ENCODE results near the gene BARX1. TPM values are rescaled to one million over a fixed set of nuclear protein-coding genes. Genes with fewer than 3 reads are reported as not detected.

The BARX1 gene
- total RNA-seq, 6 experiments from 2014 or later = not detected

GRCh38 chr9:93906195-93906880 is 48.8 kb downstream of the BARX1 start:
- no peak for TF ChIP-seq POLR2A (IDR thresholded peaks at IDR 0.05)
- TF ChIP-seq CTCF (IDR thresholded peaks at IDR 0.05) = no peak
- Histone ChIP-seq H3K4me1 (no peaks in the 10 kb centered on the region), H3K27ac (no peak overlapping the region), H3K36me3 (no peaks in the 10 kb centered on the region), H3K9me3 (no peaks in the 10 kb centered on the region), H3K4me3 (no peak overlapping the region), H3K27me3 (no peaks in the 10 kb centered on the region)
- ATAC-seq (no peak), DNase-seq (peak in 1 of 3 donors; percentile 14)
- WGBS (ENCODE audit: insufficient coverage, low coverage, low lambda C conversion rate, missing lambda C conversion rate) = 75% methylated on average over 10 of the region's 10 CpGs
- intact Hi-C loops (cut with DNase I) = loop anchor here in 1 of 2 donors (10.0 kb wide), 1 partner anchor 82 kb away; no protein-coding TSS in a partner anchor

DNA sequence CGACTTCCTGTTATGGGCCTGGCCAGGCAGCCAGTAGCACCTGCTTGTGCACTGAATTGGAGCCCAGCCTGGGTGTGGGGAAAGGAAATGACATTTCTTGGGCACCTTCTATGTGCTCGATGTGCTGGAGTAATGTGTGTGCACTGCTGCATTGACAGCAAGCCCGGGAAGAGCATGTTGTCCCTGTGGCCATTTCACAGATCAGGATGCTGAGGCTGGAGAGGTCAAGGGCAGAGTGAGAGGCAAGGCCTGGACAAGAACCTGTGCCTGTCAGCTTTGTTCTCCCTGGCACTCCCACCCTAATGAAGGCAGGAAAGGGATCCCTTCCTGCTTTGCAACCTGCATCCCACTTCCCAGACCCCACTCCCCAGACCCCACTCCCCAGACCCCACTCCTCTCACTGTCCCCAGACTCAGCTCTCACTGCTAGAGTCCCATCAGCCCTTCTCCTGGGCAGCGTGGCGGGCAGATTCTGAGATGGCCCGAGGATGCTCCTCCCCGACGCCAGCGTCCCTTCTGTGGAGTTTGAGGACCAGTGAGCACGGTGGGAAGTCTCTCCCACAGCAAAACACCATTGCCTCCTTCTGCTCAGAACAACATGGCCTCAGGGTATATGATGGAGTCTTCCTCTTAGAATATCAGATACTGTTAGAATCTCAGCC is 49.6 kb downstream of the BARX1 start:
- Histone ChIP-seq H3K4me3 (no peak overlapping the region), H3K9me3 (no peaks in the 10 kb centered on the region), H3K4me1 (no peaks in the 10 kb centered on the region), H3K27me3 (no peaks in the 10 kb centered on the region), H3K27ac (no peak overlapping the region), H3K36me3 (no peaks in the 10 kb centered on the region)
- DNase-seq = peak in 1 of 3 donors; percentile 33
- no CpG with 5 or more reads among the region's 10 CpGs for WGBS (ENCODE audit: insufficient coverage, low coverage, low lambda C conversion rate, missing lambda C conversion rate)
- ATAC-seq = no peak
- intact Hi-C loops (cut with DNase I) = loop anchor here in 1 of 2 donors (10.0 kb wide), 1 partner anchor 81 kb away; no protein-coding TSS in a partner anchor
- no peak for TF ChIP-seq POLR2A (IDR thresholded peaks at IDR 0.05)
- TF ChIP-seq CTCF (IDR thresholded peaks at IDR 0.05) = no peak

GRCh38 chr9:93904649-93905472 is 50.3 kb downstream of the BARX1 start:
- intact Hi-C loops (cut with DNase I) = loop anchor here in 1 of 2 donors (10.0 kb wide), 1 partner anchor 80 kb away; no protein-coding TSS in a partner anchor
- DNase-seq (peak in 1 of 3 donors; percentile 26), ATAC-seq (no peak)
- WGBS (ENCODE audit: insufficient coverage, low coverage, low lambda C conversion rate, missing lambda C conversion rate) = 47% methylated on average over 4 of the region's 12 CpGs
- Histone ChIP-seq H3K4me3 (no peak overlapping the region), H3K4me1 (no peaks in the 10 kb centered on the region), H3K27ac (no peak overlapping the region), H3K9me3 (no peaks in the 10 kb centered on the region), H3K27me3 (no peaks in the 10 kb centered on the region), H3K36me3 (no peaks in the 10 kb centered on the region)
- TF ChIP-seq POLR2A (IDR thresholded peaks at IDR 0.05) = no peak
- TF ChIP-seq CTCF (IDR thresholded peaks at IDR 0.05) = no peak

DNA sequence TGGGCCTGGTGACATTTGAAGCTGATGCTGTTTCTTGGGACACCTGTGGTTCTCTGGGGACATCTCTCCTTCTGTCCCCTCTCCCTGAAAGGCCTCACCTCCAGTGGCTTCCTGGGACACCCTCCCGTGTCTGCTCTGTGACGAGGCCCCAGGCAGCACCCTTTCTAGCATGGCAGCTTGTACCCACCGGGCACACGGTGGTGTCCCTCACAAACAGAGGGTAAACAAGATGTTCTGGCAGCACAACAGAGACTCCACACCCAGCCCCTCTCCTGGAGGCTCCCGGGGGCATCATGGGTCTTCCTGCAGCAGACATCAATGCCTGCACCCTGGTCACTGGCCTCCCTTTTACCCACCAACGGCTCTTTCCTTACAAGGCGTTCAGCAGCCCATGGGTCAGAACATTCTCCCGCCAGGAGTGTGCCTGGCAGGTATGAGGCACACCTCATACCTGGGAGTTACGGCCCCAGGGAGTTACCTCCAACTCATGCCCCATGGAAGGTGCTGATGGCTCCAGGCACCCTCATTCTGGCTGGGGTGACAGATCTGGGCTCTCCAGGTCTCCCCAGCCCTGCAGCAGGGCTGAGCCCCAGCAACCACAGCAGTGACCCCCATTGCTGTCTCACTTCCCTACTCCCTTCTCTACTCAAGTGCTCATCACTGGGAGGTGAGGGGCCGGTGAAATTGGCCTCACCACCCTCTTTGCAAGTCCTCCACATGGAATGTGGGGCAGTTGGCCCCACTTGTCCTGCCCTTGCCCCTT is 51.1 kb downstream of the BARX1 start:
- H3K36me3 ChIP-seq = no peaks in the 10 kb centered on the region
- ATAC-seq = no peak
- intact Hi-C loops (cut with DNase I) = loop anchor here in 1 of 2 donors (10.0 kb wide), 1 partner anchor 79 kb away; no protein-coding TSS in a partner anchor
- H3K4me3 ChIP-seq = no peak overlapping the region
- no peak for TF ChIP-seq POLR2A (IDR thresholded peaks at IDR 0.05)
- no peak for TF ChIP-seq CTCF (IDR thresholded peaks at IDR 0.05)
- H3K9me3 ChIP-seq = no peaks in the 10 kb centered on the region
- WGBS (ENCODE audit: insufficient coverage, low coverage, low lambda C conversion rate, missing lambda C conversion rate) = 33% methylated on average over 2 of the region's 10 CpGs
- no peaks in the 10 kb centered on the region for H3K4me1 ChIP-seq
- peak; percentile 6 to 32 (median 30) for DNase-seq
- no peaks in the 10 kb centered on the region for H3K27me3 ChIP-seq
- no peak overlapping the region for H3K27ac ChIP-seq

All from right lobe of liver (tissue), 6 donors.